IPS-NIHi11 (cell line): Measurements from ENCODE around the gene STKLD1.
"Not testable (repeated sequence)": the region's sequence is repeated elsewhere in the genome, so short reads cannot be mapped to it uniquely, and the experiment has no call there.

ENCODE experiments used
- DNase-seq: peaks from one replicate; pipeline ENCODE4 v3.0.0; 2012; ENCODE audit warnings: mixed read lengths, low spot score

The STKLD1 gene

GRCh38 chr9:133443982-133444381 lies 67.8 kb downstream of the STKLD1 start:
- DNase-seq = no peak

GRCh38 chr9:133445293-133445969 lies 69.3 kb downstream of the STKLD1 start:
- DNase-seq = no peak

- no peak for DNase-seq
Measured at GRCh38 chr9:133448487-133448972, 72.4 kb downstream of the STKLD1 start.

- DNase-seq = peak; percentile 52
Measured at GRCh38 chr9:133449760-133450159, 73.6 kb downstream of the STKLD1 start.

- DNase-seq = not testable (repeated sequence)
Measured at GRCh38 chr9:133451865-133452264, 75.7 kb downstream of the STKLD1 start.

- DNase-seq = no peak
Measured at GRCh38 chr9:133452562-133452961, 76.4 kb downstream of the STKLD1 start.

- no peak for DNase-seq
Measured at GRCh38 chr9:133453651-133454050, 77.5 kb downstream of the STKLD1 start.

- no peak for DNase-seq
Measured at GRCh38 chr9:133454325-133454724, 78.2 kb downstream of the STKLD1 start.

- no peak for DNase-seq
Measured at GRCh38 chr9:133454943-133455673, 78.9 kb downstream of the STKLD1 start.
